GM19239 (cell line): Measurements from ENCODE around the gene FRAS1.
"Not testable (repeated sequence)": the region's sequence is repeated elsewhere in the genome, so short reads cannot be mapped to it uniquely, and the experiment has no call there.

Source experiments
- DNase-seq: peaks from one replicate; pipeline ENCODE4 v3.0.0; 2011; ENCODE audit warnings: low spot score; ENCODE audit not compliant: insufficient read length
- FAIRE-seq: peaks from 2 replicates; lab custom pipeline; 2011; peaks lifted over from hg19 to GRCh38; lab: Jason Lieb, UNC

FRAS1 gene

DNA sequence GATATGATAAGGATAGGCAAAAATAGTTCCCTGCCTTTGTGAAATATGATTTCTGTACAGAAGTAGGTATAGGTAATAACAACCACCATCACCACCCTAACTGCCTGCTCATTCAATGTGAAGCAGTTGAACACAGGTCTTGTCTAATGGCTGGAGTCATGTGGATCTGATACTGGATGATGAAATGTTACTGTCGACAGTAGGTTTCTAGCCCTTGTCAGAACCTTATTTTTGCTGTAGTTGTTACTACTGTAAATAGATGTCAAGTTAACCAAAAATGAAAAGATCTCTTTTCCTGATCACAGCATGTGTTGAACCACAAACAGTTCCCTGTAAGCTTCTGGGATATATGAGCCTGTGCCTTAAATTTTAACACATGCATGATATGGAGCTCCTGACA lies 142.9 kb downstream of the FRAS1 start:
- no peak for DNase-seq
- FAIRE-seq, result no peak

GRCh38 chr4:78200949-78201348 lies 143.8 kb downstream of the FRAS1 start:
- DNase-seq, result no peak
- FAIRE-seq, result no peak

DNA sequence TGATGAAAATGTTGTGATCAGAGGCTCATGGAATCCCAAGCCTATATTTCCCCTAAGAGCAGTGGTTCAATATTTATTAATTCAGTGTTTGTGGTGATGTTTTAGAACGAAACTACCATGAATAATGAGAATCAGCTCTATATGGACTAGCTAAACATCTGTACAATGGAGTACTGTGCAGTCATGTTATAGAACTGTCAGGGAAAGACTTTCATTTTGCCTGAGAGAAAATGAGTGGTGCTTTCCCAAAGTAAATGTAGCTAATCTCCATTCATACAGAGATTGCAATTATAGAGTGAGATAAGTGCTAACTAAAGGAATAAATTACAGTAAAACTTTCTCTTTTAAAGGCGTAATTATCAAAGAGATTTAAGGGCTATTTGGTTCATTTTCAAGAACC lies 147.1 kb downstream of the FRAS1 start:
- FAIRE-seq (no peak), DNase-seq (no peak)

DNA sequence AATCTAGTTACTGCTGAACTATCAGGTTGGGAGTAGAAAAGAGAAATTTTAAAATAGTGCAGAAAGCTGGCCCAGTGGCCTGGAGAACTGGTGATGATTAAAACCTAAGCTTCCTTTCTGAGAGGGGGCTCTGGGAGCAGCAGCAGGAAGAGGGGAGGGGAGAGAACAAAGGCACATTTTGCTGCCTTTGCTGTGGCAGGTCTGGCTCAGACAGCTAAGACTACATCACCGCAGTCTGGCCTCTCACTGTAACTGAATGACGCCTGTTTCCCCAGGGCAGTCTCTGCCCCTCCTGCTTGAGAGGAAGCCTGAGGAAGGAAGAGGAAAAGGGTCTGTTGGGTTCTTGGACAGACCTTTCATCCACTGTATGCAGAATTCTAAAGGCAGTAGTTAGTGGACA lies 148.5 kb downstream of the FRAS1 start:
- FAIRE-seq (no peak), DNase-seq (no peak)

- FAIRE-seq, result no peak
- DNase-seq, result no peak
These were observed 150.4 kb downstream of the FRAS1 start for GRCh38 chr4:78207541-78207940.

- no peak for FAIRE-seq
- DNase-seq, result no peak
These were observed 150.8 kb downstream of the FRAS1 start for GRCh38 chr4:78207951-78208350.

DNA sequence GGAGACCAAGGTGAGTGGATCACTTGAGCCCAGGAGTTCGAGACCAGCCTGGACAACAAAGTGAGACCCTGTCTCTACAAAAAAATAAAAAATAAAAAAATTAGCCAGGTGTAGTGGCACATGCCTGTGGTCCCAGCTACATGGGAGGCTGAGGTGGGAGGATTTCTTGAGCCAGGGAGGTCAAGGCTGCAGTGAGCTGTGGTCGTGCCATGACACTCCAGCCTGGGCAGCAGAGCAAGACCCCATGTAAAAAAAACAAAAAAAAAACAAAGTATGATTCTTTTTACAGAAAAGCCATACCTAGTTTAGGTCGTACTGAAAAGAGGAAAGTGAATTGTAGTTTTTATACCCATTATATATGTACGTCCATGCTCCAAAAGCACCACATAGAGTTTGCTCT lies 151.8 kb downstream of the FRAS1 start:
- DNase-seq, FAIRE-seq: not testable (repeated sequence)

DNA sequence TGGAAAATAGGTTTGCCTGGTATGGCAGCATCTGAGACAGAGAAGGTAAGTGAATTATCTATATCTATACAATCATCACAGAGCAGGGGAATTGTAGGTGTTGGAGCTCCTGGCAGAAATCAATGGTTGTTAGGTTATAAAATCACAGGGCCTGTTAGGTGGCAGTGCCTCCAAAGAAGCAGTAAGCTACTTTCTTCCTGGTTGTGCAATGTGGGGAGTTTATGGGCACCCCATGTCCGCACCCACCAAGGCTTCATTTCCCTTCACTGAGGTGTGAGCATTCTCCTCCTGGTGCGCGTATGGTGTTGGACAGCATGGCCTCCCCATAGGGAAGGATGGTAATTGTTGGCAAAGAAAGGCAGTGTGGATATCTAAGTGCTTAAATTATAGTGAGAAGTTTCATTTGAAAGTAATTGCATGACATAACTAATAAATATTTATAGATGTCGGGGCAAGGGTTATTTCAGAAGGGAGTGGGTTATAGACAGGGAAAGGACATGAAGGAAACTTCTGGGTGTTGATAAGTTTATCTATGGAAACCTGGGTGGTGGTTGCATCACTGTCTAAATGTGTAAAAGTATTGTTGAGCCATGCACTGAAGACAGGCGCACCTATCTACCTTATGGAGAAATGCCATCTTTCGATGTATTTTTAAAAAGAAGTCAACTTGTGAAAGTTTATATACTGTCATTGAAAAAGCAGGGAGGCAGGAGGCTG lies 153.7 kb downstream of the FRAS1 start:
- no peak for FAIRE-seq
- DNase-seq, result no peak

GRCh38 chr4:78213218-78213617 lies 156.1 kb downstream of the FRAS1 start:
- FAIRE-seq (no peak), DNase-seq (no peak)

GRCh38 chr4:78214078-78214477 lies 157.0 kb downstream of the FRAS1 start:
- FAIRE-seq, result no peak
- DNase-seq, result no peak

DNA sequence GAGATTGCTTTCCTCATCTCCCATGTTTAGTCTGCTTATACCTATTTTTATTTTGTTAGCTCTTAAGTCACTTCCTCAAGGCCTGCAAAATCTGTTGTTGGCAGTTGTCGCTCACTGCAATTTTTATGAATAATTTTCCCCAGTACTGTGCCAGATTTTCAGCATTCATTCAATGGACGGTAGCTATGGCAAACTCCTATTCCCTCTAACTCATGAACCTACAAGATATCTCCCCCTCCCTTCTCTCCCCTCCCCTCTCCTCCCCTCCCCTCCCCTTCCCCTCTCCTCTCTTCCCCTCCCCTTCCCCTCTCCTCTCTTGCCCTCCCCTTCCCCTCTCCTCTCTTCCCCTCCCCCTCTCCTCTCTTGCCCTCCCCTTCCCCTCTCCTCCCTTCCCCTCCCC lies 160.4 kb downstream of the FRAS1 start:
- DNase-seq (no peak), FAIRE-seq (no peak)

GRCh38 chr4:78218260-78218659 lies 161.1 kb downstream of the FRAS1 start:
- no peak for FAIRE-seq
- DNase-seq, result no peak

DNA sequence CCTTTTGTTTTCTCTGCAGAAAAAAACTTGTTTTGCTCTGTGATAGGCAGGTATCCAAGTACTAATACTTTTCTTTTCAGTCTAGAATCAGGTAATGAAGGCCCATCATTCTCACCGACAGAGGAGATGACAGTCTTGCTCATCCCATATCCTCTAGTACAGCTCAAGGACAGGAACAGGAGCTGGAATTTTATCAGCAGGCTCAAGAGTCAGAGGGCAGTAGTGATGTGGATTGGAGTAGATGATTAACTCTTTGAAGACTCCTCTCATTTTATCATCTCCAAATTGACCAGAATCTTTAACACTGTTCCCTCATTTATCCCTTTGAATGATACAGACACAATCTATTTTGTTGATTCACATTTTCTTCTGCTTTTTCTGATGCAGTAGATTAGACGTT lies 162.7 kb downstream of the FRAS1 start:
- FAIRE-seq (no peak), DNase-seq (no peak)

GRCh38 chr4:78220283-78220682 lies 163.2 kb downstream of the FRAS1 start:
- DNase-seq (no peak), FAIRE-seq (no peak)

DNA sequence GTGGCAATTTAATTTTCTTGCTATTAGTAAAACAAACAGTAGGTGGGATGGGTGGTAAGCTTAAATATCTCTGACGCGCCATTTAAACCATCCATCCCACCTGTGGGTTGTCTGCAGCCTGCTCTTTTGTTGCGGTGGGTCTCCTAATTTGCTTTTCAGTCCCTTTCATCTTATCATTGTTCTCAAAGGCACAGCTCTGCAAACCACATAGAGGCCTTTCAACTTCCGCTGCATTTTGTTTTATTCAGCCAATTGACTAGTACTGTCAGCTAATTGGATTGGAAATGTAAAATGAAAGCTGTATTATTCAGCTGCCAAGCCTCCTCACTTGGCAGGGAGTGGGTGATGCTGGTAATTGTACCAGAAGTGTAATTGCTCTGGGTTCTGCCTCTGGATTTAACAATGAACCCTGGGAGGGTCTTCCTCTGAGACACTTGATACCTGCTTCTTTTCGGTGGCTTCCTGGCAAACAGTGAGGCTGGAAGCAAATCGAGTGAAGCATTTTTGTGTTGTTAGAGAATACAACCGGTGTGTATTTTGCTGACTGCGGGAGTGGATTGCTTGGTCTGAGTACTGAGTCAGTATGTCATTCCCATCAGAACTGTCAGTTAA lies 165.6 kb downstream of the FRAS1 start:
- DNase-seq (no peak), FAIRE-seq (no peak)

GRCh38 chr4:78225236-78225635 lies 168.1 kb downstream of the FRAS1 start:
- DNase-seq, result no peak
- no peak for FAIRE-seq

GRCh38 chr4:78226279-78226678 lies 169.2 kb downstream of the FRAS1 start:
- no peak for FAIRE-seq
- no peak for DNase-seq

- FAIRE-seq, result no peak
- DNase-seq, result no peak
These were observed 170.4 kb downstream of the FRAS1 start for GRCh38 chr4:78227411-78228057.

- DNase-seq (no peak), FAIRE-seq (no peak)
These were observed 178.7 kb downstream of the FRAS1 start for GRCh38 chr4:78235800-78236199.

DNA sequence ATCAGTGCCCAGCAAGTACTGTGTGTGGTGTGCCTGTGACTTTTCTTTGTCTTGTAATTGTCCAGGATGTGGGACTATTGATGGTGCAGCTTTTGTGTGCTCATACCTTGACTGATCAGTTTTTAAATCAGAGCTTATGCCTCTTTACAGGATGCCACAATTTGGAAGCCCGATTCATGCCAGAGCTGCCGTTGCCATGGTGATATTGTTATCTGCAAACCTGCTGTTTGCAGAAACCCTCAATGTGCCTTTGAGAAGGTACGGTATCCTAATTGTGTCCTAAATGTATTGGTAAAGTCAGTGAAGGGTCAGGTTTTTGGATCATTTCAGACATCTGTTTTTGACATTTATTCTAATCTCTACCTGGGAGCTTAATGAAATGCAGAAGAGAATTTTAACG lies 180.2 kb downstream of the FRAS1 start:
- FAIRE-seq, result no peak
- no peak for DNase-seq

- no peak for FAIRE-seq
- DNase-seq, result no peak
These were observed 184.9 kb downstream of the FRAS1 start for GRCh38 chr4:78242071-78242470.
